HG03045 (cell line): ENCODE results near the gene KDM2B.
"Not testable (repeated sequence)": the region's sequence is repeated elsewhere in the genome, so short reads cannot be mapped to it uniquely, and the experiment has no call there.

ENCODE experiments used
- ATAC-seq: cut with Tn5 transposase; IDR thresholded peaks from one replicate; pipeline ENCODE4 v1.9.1; 2021; ENCODE audit warnings: mild to moderate bottlenecking, moderate library complexity; ENCODE audit not compliant: unreplicated experiment

Gene KDM2B

GRCh38 chr12:121590476-121591143 lies 9.8 kb upstream of the KDM2B start:
- ATAC-seq = no peak

- ATAC-seq = not testable (repeated sequence)
These were observed 4.1 kb upstream of the KDM2B start for GRCh38 chr12:121584885-121585284.

GRCh38 chr12:121583334-121583661 lies 2.5 kb upstream of the KDM2B start:
- not testable (repeated sequence) for ATAC-seq

- ATAC-seq = no peak
These were observed 1.9 kb upstream of the KDM2B start for GRCh38 chr12:121582583-121583333.

- no peak for ATAC-seq
These were observed 1.0 kb upstream of the KDM2B start for GRCh38 chr12:121581686-121582429.

GRCh38 chr12:121579981-121580868 lies 598 bp downstream of the KDM2B start:
- no peak for ATAC-seq

GRCh38 chr12:121579190-121579791 lies 1.5 kb downstream of the KDM2B start:
- ATAC-seq = no peak

- no peak for ATAC-seq
These were observed 2.3 kb downstream of the KDM2B start for GRCh38 chr12:121578230-121579189.

GRCh38 chr12:121577443-121578180 lies 3.2 kb downstream of the KDM2B start:
- ATAC-seq = no peak

GRCh38 chr12:121576851-121577391 lies 3.9 kb downstream of the KDM2B start:
- no peak for ATAC-seq

GRCh38 chr12:121575952-121576625 lies 4.7 kb downstream of the KDM2B start:
- no peak for ATAC-seq

- no peak for ATAC-seq
These were observed 5.8 kb downstream of the KDM2B start for GRCh38 chr12:121575051-121575450.

GRCh38 chr12:121574025-121574424 lies 6.8 kb downstream of the KDM2B start:
- no peak for ATAC-seq

- no peak for ATAC-seq
These were observed 8.9 kb downstream of the KDM2B start for GRCh38 chr12:121571920-121572319.

GRCh38 chr12:121570467-121571283 lies 10.1 kb downstream of the KDM2B start:
- no peak for ATAC-seq

- ATAC-seq = no peak
These were observed 11.7 kb downstream of the KDM2B start for GRCh38 chr12:121568971-121569751.
